GM15510 (cell line): Measurements from ENCODE around the gene URM1.

Experiments used
- POLR2A ChIP-seq: IDR thresholded peaks from 3 replicates; pipeline ENCODE4 v1.6.1; 2011; ENCODE audit warnings: borderline replicate concordance; ENCODE audit not compliant: insufficient read length; ENCODE audit errors: extremely low read depth

URM1 gene

DNA sequence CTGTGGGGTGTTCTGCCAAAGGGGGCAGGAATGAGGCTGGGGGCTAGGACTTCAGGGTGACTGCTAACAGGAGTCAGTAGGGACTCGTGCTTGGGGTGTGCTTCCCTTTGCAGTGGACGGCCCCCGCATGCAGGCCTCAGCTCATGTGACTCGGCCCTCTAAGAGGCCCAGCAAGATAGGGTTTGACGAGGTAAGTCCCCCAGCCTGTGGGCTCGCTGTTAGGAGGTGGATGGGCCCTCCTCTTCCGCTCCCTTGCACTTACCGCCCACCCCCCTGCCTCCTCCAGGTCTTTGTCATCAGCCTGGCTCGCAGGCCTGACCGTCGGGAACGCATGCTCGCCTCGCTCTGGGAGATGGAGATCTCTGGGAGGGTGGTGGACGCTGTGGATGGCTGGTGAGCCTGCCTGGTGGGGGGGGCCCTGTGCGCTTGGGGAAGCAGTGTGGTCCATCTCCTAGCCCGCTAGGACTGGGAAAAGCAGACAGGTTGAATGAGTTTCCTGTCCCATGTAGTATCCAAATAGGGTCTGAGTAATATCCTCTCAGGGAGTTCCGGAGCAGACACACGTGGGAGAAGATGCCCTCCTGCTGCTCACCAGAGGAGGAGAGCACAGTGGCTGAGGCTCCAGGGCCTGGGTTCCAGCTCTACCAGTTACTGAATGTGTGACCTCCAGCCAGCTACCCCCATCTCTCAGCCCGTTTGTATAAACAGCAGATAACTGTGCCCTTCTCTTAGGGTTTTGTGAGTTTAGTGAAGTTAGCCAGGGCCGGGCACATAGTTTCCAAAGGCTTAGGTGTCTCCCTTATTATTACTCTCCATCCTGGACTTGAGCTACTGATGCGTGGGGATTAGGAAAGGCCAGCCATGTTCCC is 57.7 kb downstream of the URM1 start:
- no peak for TF ChIP-seq POLR2A

DNA sequence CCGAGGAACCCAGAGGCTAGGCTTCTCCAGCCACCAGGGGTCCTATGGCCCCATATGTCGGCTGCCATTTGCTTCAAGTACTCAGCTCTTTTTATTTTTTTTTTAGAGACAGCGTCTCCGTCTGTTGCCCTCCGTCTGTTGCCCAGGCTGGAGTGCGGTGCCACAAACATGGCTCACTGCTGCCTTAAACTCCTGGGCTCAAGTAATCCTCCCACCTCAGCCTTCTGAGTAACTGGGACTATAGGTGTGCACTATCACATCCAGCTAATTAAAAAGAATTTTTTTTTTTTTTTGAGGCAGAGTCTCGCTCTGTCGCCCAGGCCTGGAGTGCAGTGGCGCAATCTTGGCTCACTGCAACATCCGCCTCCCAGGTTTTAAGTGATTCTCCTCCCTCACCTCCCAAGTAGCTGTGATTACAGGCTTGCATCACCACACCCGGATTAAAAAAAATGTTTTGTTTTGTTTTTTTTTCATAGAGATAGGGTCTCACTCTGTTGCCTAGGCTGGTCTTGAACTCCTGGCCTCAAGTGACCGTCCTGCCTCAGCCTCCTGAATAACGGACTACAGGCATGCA is 58.4 kb downstream of the URM1 start:
- TF ChIP-seq POLR2A = no peak

DNA sequence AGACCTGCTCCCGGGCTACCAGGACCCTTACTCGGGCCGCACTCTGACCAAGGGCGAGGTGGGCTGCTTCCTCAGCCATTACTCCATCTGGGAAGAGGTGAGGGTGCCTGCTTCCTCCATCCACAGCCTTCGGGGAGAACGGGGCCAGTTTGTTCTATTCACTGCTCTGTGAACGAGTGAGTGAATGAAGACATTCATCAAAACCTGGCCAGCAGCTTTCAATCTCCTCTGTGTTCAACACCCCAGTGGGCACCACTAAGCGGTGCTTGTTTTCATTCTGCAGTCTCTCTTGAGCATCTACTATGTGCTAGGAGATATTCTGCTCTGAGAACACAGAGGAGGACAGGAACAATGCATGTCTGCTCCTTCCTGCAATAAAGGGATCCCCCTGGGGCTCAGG is 60.0 kb downstream of the URM1 start:
- no peak for TF ChIP-seq POLR2A

DNA sequence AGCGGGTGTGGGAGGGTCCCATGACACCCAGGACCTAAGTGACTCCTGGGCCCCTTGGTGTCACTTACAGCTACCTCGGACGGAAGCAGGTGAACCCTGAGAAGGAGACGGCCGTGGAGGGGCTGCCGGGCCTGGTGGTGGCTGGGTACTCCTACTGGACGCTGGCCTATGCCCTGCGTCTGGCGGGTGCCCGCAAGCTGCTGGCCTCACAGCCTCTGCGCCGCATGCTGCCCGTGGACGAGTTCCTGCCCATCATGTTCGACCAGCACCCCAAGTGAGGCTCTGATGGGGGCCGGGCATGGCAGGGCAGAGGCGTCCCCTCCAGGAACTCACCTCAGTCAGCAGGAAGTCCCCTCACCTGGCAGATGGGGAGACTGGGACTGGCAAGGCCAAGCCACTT is 63.2 kb downstream of the URM1 start:
- TF ChIP-seq POLR2A = no peak

DNA sequence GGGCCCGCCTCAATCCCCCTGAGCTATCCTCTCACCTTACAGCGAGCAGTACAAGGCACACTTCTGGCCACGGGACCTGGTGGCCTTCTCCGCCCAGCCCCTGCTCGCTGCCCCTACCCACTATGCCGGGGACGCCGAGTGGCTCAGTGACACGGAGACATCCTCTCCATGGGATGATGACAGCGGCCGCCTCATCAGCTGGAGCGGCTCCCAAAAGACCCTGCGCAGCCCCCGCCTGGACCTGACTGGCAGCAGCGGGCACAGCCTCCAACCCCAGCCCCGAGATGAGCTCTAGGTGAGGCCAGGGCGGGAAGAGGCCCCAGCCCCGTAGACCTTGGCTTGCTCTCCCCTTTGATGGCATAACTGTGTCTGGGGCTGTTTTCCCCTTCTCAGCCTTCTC is 64.4 kb downstream of the URM1 start:
- no peak for TF ChIP-seq POLR2A

DNA sequence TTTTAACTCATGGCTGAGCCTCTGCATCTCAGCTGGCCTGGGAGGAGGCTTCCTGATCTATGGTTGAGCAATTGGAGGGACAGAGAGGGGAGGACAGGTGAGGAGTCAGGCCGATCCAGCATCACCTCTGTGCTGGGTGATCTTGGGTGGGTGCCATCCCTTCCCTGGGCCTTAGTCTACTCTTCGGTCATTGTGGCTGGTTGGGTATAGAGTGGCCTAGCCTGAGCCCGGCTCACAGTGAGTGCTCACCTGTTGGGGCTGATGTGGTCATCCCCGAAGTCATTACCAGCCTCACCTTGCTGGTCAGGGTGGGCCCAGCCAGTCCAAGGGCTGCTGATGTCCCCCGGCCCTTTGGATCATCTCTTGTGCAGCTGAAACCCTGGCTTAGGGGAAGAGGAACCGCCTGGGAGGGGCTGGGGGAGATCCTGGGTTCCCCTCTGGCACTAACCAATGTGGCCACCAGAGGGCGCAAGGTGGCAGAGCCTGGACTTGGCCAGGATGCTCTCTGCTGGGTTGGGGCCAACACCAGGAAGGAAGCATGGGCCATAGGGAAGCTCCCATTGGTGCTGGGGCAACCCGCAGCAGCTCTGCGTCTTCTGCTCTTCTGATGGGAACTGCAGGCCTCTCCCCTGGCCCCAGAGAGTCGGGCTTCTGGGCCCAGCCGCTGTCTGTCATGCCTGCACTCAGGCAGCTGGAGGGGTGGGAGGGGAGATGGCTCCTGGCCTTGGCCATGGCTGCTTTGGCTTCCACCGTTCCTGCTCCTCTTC is 67.4 kb downstream of the URM1 start:
- TF ChIP-seq POLR2A = no peak

DNA sequence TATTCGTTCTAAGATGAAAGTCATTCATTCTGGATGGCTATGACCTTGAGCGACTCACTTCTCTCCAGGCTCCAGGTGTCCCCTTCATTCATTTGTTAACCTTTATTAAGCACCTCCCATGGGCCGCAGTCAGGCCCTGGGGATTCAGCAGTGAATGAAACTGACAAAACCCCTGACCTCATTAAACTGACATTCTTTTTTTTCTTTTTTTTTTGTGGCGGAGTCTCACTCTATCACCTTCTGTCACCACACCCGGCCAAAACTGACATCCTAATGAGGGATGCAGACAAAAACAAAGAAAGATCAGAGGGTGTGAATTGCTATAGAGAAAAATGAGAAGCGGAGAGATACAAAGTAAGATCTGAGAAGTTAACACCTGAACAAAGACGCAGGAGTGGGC is 68.1 kb downstream of the URM1 start:
- TF ChIP-seq POLR2A = no peak
